ENCODE data around the gene TYROBP.

GRCh38 chr19:35955881-35956634 lies 48.0 kb upstream of the TYROBP start:
- no peak for TF ChIP-seq CTCF (IDR thresholded peaks at IDR 0.05; ENCODE audit: low read depth, low read length)
- no peak for TF ChIP-seq POLR2A (IDR thresholded peaks at IDR 0.05; ENCODE audit: extremely low read depth, insufficient read length)
